Parathyroid adenoma (tissue), 2 donors: ENCODE data around the gene POC5.
A peak's percentile ranks its signal among the peaks of the same experiment; 100 is the strongest.

Experiments
- H2AFZ ChIP-seq: fragments of 300-600 bp; sonication (generic); one replicate; pipeline ENCODE4 v1.7.0; 2017; ENCODE audit warnings: antibody characterized with exemption, mild to moderate bottlenecking
- H3K27ac ChIP-seq: fragments of 300-600 bp; sonication (generic); one replicate; pipeline ENCODE4 v1.7.0; 2017
- H3K27me3 ChIP-seq: fragments of 300-600 bp; sonication (generic); one replicate; pipeline ENCODE4 v1.7.0; 2017; ENCODE audit warnings: low read length; ENCODE audit not compliant: control insufficient read depth, insufficient read depth
- H3K36me3 ChIP-seq: fragments of 300-600 bp; sonication (generic); one replicate; pipeline ENCODE4 v1.7.0; 2017; ENCODE audit warnings: low read length; ENCODE audit not compliant: control insufficient read depth, insufficient read depth
- H3K4me1 ChIP-seq: fragments of 300-600 bp; sonication (generic); one replicate; pipeline ENCODE4 v1.7.0; 2017; ENCODE audit warnings: control low read depth
- H3K4me2 ChIP-seq: fragments of 300-600 bp; sonication (generic); one replicate; pipeline ENCODE4 v1.7.0; 2017; ENCODE audit warnings: low read length
- H3K4me3 ChIP-seq: fragments of 300-600 bp; sonication (generic); one replicate; pipeline ENCODE4 v1.7.0; 2017; ENCODE audit warnings: low read depth, low read length
- H3K79me2 ChIP-seq: fragments of 300-600 bp; sonication (generic); one replicate; pipeline ENCODE4 v1.7.0; 2017; ENCODE audit warnings: control low read depth
- H3K9ac ChIP-seq: fragments of 300-600 bp; sonication (generic); one replicate; pipeline ENCODE4 v1.7.0; 2017; ENCODE audit warnings: mild to moderate bottlenecking
- H3K9me3 ChIP-seq: fragments of 300-600 bp; sonication (generic); one replicate; pipeline ENCODE4 v1.7.0; 2017; ENCODE audit warnings: low read length; ENCODE audit not compliant: control insufficient read depth
- CTCF ChIP-seq: fragments of 300-600 bp; sonication (generic); IDR thresholded peaks from one replicate; pipeline ENCODE4 v1.7.0; 2017; ENCODE audit warnings: antibody characterized with exemption, mild to moderate bottlenecking
- donor health status: primary hyperparathyroidism.

POC5 gene

GRCh38 chr5:75720882-75721281, 3.6 kb upstream of the POC5 start:
- no peak overlapping the region for H2AFZ ChIP-seq

GRCh38 chr5:75716715-75717081, 539 bp downstream of the POC5 start:
- Histone ChIP-seq H3K9me3 (no peaks in the 10 kb centered on the region), H3K4me1 (no peaks in the 10 kb centered on the region), H3K27ac (peak overlapping the region; percentile 59), H3K27me3 (no peaks in the 10 kb centered on the region), H3K79me2 (peaks cover 13% of the 10 kb centered on the region), H3K4me2 (peak overlapping the region; percentile 69), H3K9ac (no peak overlapping the region), H2AFZ (peak overlapping the region; percentile 72), H3K36me3 (no peaks in the 10 kb centered on the region), H3K4me3 (peak overlapping the region; percentile 87)
- TF ChIP-seq CTCF, result no peak

More at GRCh38 chr5:75720882-75721281, 3.6 kb upstream of the POC5 start:
- Histone ChIP-seq H3K79me2 (no peaks in the 10 kb centered on the region), H3K27me3 (no peaks in the 10 kb centered on the region), H3K4me3 (no peak overlapping the region), H3K36me3 (no peaks in the 10 kb centered on the region), H3K9me3 (no peaks in the 10 kb centered on the region), H3K9ac (no peak overlapping the region), H3K27ac (no peak overlapping the region), H3K4me2 (no peak overlapping the region), H3K4me1 (no peaks in the 10 kb centered on the region)
- no peak for TF ChIP-seq CTCF

GRCh38 chr5:75712091-75712490, 5.1 kb downstream of the POC5 start:
- no peak overlapping the region for H3K4me3 ChIP-seq
- no peak for TF ChIP-seq CTCF

GRCh38 chr5:75711151-75711550, 6.1 kb downstream of the POC5 start:
- Histone ChIP-seq H3K9ac (no peak overlapping the region), H3K4me2 (no peak overlapping the region), H3K79me2 (peaks cover 13% of the 10 kb centered on the region), H3K4me1 (no peaks in the 10 kb centered on the region), H3K4me3 (no peak overlapping the region), H3K27ac (no peak overlapping the region), H2AFZ (no peak overlapping the region), H3K9me3 (no peaks in the 10 kb centered on the region), H3K27me3 (no peaks in the 10 kb centered on the region), H3K36me3 (no peaks in the 10 kb centered on the region)
- no peak for TF ChIP-seq CTCF

More at GRCh38 chr5:75712091-75712490, 5.1 kb downstream of the POC5 start:
- H3K36me3 ChIP-seq, result no peaks in the 10 kb centered on the region
- no peaks in the 10 kb centered on the region for H3K27me3 ChIP-seq
- no peak overlapping the region for H3K4me2 ChIP-seq
- H2AFZ ChIP-seq, result no peak overlapping the region
- no peaks in the 10 kb centered on the region for H3K4me1 ChIP-seq
- H3K9me3 ChIP-seq, result no peaks in the 10 kb centered on the region
- H3K27ac ChIP-seq, result no peak overlapping the region
- H3K9ac ChIP-seq, result no peak overlapping the region
- H3K79me2 ChIP-seq, result peaks cover 13% of the 10 kb centered on the region

- Histone ChIP-seq H3K27me3 (no peaks in the 10 kb centered on the region), H3K79me2 (peaks cover 11% of the 10 kb centered on the region), H3K4me2 (no peak overlapping the region), H3K9ac (no peak overlapping the region), H3K9me3 (no peaks in the 10 kb centered on the region), H3K4me3 (no peak overlapping the region), H3K4me1 (no peaks in the 10 kb centered on the region), H3K27ac (no peak overlapping the region), H3K36me3 (no peaks in the 10 kb centered on the region), H2AFZ (no peak overlapping the region)
- no peak for TF ChIP-seq CTCF
Measured at GRCh38 chr5:75710637-75711036, 6.6 kb downstream of the POC5 start.
